ENCODE measurements around the gene RBPMS2.

Gene RBPMS2

DNA sequence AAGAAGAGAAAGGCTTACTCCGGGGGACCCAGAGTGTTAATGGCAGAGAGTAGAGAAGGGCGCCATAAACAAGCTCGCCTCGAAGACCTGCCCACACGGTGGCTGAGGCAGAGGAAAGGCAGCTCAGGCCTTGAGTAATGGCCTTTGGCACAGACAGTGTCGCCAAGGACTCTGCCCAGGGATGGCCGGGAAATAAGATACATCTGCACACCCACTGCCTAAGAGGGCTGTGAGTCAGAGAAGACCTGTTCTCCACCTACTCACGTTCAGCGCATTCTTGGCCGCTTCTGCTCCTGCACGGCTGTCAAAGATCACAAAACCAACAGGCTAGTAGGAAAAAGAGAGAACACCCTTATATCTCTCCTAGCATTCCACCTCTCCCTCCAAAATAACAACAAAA lies 26.2 kb downstream of the RBPMS2 start:
- TF ChIP-seq, protein P1, sequence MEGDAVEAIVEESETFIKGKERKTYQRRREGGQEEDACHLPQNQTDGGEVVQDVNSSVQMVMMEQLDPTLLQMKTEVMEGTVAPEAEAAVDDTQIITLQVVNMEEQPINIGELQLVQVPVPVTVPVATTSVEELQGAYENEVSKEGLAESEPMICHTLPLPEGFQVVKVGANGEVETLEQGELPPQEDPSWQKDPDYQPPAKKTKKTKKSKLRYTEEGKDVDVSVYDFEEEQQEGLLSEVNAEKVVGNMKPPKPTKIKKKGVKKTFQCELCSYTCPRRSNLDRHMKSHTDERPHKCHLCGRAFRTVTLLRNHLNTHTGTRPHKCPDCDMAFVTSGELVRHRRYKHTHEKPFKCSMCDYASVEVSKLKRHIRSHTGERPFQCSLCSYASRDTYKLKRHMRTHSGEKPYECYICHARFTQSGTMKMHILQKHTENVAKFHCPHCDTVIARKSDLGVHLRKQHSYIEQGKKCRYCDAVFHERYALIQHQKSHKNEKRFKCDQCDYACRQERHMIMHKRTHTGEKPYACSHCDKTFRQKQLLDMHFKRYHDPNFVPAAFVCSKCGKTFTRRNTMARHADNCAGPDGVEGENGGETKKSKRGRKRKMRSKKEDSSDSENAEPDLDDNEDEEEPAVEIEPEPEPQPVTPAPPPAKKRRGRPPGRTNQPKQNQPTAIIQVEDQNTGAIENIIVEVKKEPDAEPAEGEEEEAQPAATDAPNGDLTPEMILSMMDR (IDR thresholded peaks at IDR 0.05): no peak
- H3K27ac ChIP-seq: no peak overlapping the region

DNA sequence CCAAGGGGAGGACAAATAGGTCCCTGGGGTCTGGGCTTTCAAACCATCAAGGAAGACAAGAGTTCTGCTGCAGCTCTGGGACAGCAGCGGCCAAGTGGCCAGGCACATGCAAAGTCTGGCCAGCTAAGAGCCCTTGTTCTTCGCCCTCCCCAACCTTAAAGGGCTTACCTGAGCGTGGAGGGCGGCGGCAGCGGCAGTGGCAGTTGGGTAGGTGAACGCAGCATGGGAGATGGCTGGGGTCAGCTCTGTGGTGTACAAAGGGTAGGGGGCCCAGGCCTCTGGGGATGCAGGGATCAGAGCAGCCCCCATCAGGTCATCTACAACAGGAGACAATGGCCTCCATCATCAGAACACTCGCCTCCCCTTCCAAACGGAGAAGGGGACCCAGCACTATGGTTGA lies 27.1 kb downstream of the RBPMS2 start:
- Histone ChIP-seq H3K36me3 (no peaks in the 10 kb centered on the region), H3K4me3 (ENCODE audit: low read depth in 1 of 2, low read length in 1 of 2) (no peak overlapping the region), H3K9me3 (no peaks in the 10 kb centered on the region), H3K27me3 (peaks cover 36% of the 10 kb centered on the region), H3K27ac (no peak overlapping the region), H3K4me1 (ENCODE audit: control insufficient read depth in 1 of 2, insufficient read depth in 1 of 2, low read depth in 1 of 2, low read length in 1 of 2) (no peaks in the 10 kb centered on the region)
- TF ChIP-seq, protein P1 (IDR thresholded peaks at IDR 0.05): no peak

More for the DNA sequence above, 26.2 kb downstream of the RBPMS2 start:
- Histone ChIP-seq H3K4me1 (ENCODE audit: control insufficient read depth in 1 of 2, insufficient read depth in 1 of 2, low read depth in 1 of 2, low read length in 1 of 2) (no peaks in the 10 kb centered on the region), H3K36me3 (no peaks in the 10 kb centered on the region), H3K9me3 (no peaks in the 10 kb centered on the region), H3K27me3 (peaks cover 38% of the 10 kb centered on the region), H3K4me3 (ENCODE audit: low read depth in 1 of 2, low read length in 1 of 2) (no peak overlapping the region)

DNA sequence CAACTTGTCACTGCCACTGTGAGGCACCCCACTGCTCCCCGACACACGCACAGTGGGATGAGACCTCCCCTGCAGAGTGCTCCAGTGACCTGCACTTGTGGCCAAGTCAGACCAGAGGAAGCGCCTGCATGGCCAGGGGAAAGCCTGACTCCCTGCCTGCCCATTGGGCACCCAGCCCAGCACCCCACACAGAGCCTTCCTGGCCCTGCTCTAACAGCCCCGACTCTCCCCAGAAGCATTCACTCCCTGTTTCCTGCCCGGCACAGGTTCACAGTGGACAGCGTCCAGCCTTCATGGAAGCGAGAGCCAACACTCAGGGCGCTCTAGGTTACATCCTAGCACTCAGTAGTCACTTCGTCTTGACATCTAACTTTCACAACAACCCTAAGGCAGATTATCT lies 27.8 kb downstream of the RBPMS2 start:
- Histone ChIP-seq H3K9me3 (no peaks in the 10 kb centered on the region), H3K27ac (no peak overlapping the region), H3K4me3 (ENCODE audit: low read depth in 1 of 2, low read length in 1 of 2) (no peak overlapping the region), H3K36me3 (no peaks in the 10 kb centered on the region), H3K27me3 (peaks cover 34% of the 10 kb centered on the region), H3K4me1 (ENCODE audit: control insufficient read depth in 1 of 2, insufficient read depth in 1 of 2, low read depth in 1 of 2, low read length in 1 of 2) (no peaks in the 10 kb centered on the region)
- TF ChIP-seq, protein P1 (IDR thresholded peaks at IDR 0.05): no peak

DNA sequence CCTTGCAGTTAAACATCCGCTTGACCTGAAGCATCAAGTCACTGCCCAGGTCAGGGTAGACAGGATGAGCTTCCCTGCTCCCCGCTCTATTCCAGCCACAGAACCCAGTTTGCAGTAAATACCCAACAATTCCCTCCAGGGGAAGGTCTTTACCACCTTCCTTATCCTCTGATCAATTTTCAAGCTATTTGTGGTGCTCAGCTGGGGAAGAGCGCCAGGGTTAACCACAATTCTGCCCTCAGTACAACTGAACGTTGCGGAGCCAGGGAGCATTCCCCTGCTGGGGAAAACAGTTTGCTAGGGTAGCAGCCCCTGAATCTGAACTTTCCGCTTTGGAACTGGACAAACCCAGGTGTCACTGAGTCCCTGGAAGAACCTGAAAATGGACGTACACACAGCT lies 28.5 kb downstream of the RBPMS2 start:
- TF ChIP-seq, protein P1 (IDR thresholded peaks at IDR 0.05): no peak
- Histone ChIP-seq H3K4me1 (ENCODE audit: control insufficient read depth in 1 of 2, insufficient read depth in 1 of 2, low read depth in 1 of 2, low read length in 1 of 2) (no peaks in the 10 kb centered on the region), H3K4me3 (ENCODE audit: low read depth in 1 of 2, low read length in 1 of 2) (no peak overlapping the region), H3K9me3 (no peaks in the 10 kb centered on the region), H3K27me3 (peaks cover 31% of the 10 kb centered on the region), H3K36me3 (no peaks in the 10 kb centered on the region), H3K27ac (no peak overlapping the region)

DNA sequence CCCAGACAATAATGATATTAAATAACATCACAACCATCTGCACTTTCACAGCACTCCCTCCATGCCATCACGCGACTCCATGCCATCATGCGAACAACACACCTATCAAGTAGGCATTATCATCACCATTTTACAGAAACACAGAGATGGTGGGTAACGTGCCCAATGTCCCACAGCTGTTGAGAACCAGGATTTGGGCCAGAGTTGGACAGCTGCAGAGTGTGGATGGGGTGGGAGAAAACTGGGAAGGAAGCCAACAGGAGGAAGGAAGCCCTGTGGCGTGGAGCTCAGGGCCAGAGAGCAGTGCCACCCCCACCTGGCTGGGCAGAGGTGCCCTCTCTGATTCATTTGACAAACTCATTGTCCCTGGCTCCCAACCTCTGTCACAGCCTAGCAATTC lies 29.0 kb downstream of the RBPMS2 start:
- H3K4me1 ChIP-seq (ENCODE audit: control insufficient read depth in 1 of 2, insufficient read depth in 1 of 2, low read depth in 1 of 2, low read length in 1 of 2): no peaks in the 10 kb centered on the region
- H3K9me3 ChIP-seq: no peaks in the 10 kb centered on the region
- no peak overlapping the region for H3K4me3 ChIP-seq (ENCODE audit: low read depth in 1 of 2, low read length in 1 of 2)
- TF ChIP-seq, protein P1 (IDR thresholded peaks at IDR 0.05): no peak
- H3K27ac ChIP-seq: no peak overlapping the region
- peaks cover 31% of the 10 kb centered on the region for H3K27me3 ChIP-seq
- no peaks in the 10 kb centered on the region for H3K36me3 ChIP-seq

DNA sequence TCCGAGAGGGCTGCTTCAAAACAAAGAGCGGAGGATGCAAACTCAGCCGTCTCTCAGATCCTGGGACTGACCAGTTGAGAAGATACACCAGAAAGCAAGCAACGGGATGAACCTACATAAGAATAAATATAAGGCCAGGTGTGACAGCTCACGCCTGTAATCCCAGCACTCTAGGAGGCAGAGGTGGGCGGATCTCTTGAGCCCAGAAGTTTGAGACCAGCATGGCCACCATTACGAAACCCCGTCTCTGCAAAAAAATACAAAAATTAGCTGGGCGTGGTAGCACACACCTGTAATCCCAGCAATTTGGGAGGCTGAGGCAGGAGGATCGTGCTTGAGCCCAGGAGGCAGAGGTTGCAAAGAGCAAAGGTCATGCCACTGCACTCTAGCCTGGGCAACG lies 31.7 kb downstream of the RBPMS2 start:
- Histone ChIP-seq H3K4me3 (ENCODE audit: low read depth in 1 of 2, low read length in 1 of 2) (no peak overlapping the region), H3K27ac (no peak overlapping the region), H3K9me3 (no peaks in the 10 kb centered on the region), H3K4me1 (ENCODE audit: control insufficient read depth in 1 of 2, insufficient read depth in 1 of 2, low read depth in 1 of 2, low read length in 1 of 2) (no peaks in the 10 kb centered on the region), H3K36me3 (no peaks in the 10 kb centered on the region), H3K27me3 (peaks cover 28% of the 10 kb centered on the region)
- TF ChIP-seq, protein P1 (IDR thresholded peaks at IDR 0.05): no peak
